HUES48 (cell line): ENCODE data around the gene EMD.
A peak's percentile ranks its signal among the peaks of the same experiment; 100 is the strongest.

Experiments
- H3K27ac ChIP-seq: one replicate; pipeline ENCODE4 v1.7.0; 2013; ENCODE audit warnings: low read depth, low read length, inconsistent platforms
- H3K27me3 ChIP-seq: 2 replicates; pipeline ENCODE4 v1.6.1; 2013; ENCODE audit warnings: mild to moderate bottlenecking, low read length; ENCODE audit not compliant: control insufficient read depth, insufficient read depth
- H3K36me3 ChIP-seq: 2 replicates; pipeline ENCODE4 v1.6.1; 2013; ENCODE audit warnings: low read length; ENCODE audit not compliant: control insufficient read depth, insufficient read depth
- H3K4me1 ChIP-seq: 2 replicates; pipeline ENCODE4 v1.6.1; 2013; ENCODE audit warnings: mild to moderate bottlenecking, low read length; ENCODE audit not compliant: control insufficient read depth, insufficient read depth
- H3K4me3 ChIP-seq: 2 replicates; pipeline ENCODE4 v1.5.1; 2013; ENCODE audit warnings: mild to moderate bottlenecking, low read depth, low read length
- H3K9ac ChIP-seq: 2 replicates; pipeline ENCODE4 v1.6.1; 2013; ENCODE audit warnings: mild to moderate bottlenecking, low read depth, low read length, moderate library complexity
- H3K9me3 ChIP-seq: 2 replicates; pipeline ENCODE4 v1.6.1; 2013; ENCODE audit warnings: low read length; ENCODE audit not compliant: control insufficient read depth, insufficient read depth

Gene EMD

DNA sequence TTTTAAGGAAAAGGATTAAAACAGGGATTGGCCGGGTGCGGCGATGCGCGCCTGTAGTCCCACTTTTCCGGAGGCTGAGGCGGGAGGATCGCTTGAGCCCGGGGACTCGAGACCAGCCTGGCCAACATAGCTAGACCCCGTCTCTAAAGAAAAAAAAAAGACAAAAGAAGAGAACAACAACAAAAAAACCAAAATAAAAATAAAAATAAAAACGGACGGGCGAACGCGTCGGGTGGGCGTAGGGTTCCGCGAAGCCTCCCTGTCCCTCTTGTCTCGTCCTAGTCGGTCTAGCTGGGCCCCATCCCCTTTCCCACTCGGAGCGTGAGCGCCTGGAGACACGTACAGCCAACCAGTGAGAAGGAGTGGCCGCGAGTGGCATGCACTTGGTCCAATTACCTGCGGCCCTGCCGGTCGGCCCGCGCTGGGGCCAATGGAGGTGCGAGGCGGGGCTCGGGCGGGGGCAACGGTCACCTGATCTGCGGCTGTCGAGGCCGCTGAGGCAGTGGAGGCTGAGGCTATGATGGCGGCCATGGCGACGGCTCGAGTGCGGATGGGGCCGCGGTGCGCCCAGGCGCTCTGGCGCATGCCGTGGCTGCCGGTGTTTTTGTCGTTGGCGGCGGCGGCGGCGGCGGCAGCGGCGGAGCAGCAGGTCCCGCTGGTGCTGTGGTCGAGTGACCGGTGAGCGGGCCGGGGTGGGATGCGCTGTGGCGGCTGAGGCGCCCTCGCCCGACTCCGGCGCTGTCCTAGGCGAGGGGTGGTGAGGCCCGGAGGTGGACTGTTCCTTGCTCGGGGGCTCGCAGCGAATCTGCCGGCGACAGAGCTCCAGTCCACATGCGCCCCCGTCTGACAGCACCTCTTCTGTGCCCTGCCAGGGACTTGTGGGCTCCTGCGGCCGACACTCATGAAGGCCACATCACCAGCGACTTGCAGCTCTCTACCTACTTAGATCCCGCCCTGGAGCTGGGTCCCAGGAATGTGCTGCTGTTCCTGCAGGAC lies 49.4 kb downstream of the EMD start, which contains the start of gene ATP6AP1:
Gene ATP6AP1, plus strand, starts transcription at position 502 of the 996 bp plus-strand sequence. Its CDS starts 16 bp downstream, at position 518.
- peaks cover 13% of the 10 kb centered on the region; the same call in 1 of the 2 replicates for H3K36me3 ChIP-seq
- H3K4me1 ChIP-seq: peaks cover 3% of the 10 kb centered on the region; the same call in 1 of the 2 replicates
- no peak within 1 kb of the TSS; the same call in 1 of the 2 replicates for H3K9ac ChIP-seq
- peaks cover 32% of the 10 kb centered on the region for H3K9me3 ChIP-seq
- peak within 1 kb of the TSS; percentile 71 for H3K4me3 ChIP-seq
- H3K27ac ChIP-seq: peak within 1 kb of the TSS; percentile 20
- no peaks in the 10 kb centered on the region for H3K27me3 ChIP-seq

DNA sequence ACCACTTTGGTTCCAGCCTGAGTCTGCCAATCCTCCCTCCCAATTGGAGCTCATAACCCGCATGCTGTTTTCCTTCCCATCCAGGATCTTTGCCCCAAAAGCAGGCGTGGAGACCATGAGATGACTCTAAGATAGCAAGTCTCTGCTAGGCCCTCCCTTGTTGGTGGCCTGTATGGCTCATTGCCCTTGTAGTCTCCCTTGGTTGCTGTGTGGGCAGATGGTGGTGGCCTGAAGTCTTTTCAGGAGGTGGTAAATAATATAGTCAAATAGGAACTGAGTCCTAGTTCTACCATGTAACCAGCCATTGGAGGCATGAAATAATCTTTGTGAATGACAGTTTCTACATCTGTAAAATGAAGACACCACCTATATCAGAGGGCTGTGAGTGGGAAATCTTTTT lies 50.6 kb downstream of the EMD start:
- no peak overlapping the region for H3K27ac ChIP-seq
- H3K9me3 ChIP-seq: peaks cover 36% of the 10 kb centered on the region
- no peak overlapping the region for H3K9ac ChIP-seq
- peak overlapping the region; percentile 71 for H3K4me3 ChIP-seq
- no peaks in the 10 kb centered on the region for H3K27me3 ChIP-seq
- peaks cover 23% of the 10 kb centered on the region for H3K36me3 ChIP-seq
- peaks cover 3% of the 10 kb centered on the region; the same call in 1 of the 2 replicates for H3K4me1 ChIP-seq

DNA sequence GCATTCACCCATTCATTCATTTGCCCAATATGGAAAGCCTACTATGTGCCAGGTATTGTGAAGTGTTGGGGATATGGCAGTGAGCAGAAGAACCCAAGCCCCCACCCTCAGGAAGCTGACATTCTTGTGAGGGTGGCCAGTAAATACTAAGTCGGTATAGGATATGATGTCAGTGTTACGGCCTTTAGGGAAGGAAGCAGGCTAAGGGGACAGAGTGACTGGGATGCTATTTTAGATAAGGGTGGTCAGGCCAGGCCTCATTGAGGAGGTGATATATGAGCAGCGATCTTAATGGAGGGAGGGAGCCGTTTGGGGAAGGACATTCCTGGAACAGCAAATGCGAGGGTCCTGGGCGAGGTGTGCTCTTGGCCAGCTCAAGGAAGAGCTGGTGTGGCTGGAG lies 51.4 kb downstream of the EMD start:
- H3K9me3 ChIP-seq: peaks cover 37% of the 10 kb centered on the region
- no peak overlapping the region for H3K9ac ChIP-seq
- peaks cover 3% of the 10 kb centered on the region; the same call in 1 of the 2 replicates for H3K4me1 ChIP-seq
- peaks cover 29% of the 10 kb centered on the region for H3K36me3 ChIP-seq
- no peaks in the 10 kb centered on the region for H3K27me3 ChIP-seq
- H3K27ac ChIP-seq: no peak overlapping the region
- H3K4me3 ChIP-seq: no peak overlapping the region

DNA sequence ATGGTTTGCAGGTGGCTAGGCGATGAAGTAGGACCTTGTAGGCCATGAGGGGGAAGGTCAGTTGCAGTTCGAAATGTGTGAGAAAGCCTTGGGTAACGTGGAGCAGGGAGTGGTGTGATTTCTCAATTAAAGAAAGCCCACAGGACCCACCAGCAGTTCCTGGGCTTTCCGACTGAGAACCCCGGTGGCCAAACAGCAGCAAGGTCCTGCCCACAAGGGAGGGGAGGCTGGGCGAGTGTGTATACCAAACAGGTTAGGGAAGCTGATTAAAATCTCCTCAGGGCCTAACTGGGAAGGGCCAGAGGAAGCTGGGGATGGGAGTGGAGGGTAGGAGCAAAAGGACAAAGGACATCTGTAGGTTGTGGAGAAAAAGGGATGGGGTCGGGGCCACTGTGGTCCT lies 51.8 kb downstream of the EMD start:
- Histone ChIP-seq H3K9ac (no peak overlapping the region), H3K4me3 (no peak overlapping the region), H3K27me3 (no peaks in the 10 kb centered on the region)

More for the DNA sequence above, 51.8 kb downstream of the EMD start:
- Histone ChIP-seq H3K9me3 (peaks cover 37% of the 10 kb centered on the region), H3K4me1 (peaks cover 3% of the 10 kb centered on the region; the same call in 1 of the 2 replicates), H3K36me3 (peaks cover 29% of the 10 kb centered on the region), H3K27ac (no peak overlapping the region)
